ENCODE measurements around the gene SLC19A3. TPM values are rescaled to one million over a fixed set of nuclear protein-coding genes. Genes with fewer than 3 reads are reported as not detected.

SLC19A3 gene
- total RNA-seq, 1 experiment from 2014 or later = 2.3 TPM

- no peak overlapping the region for H4K5ac ChIP-seq (ENCODE audit: insufficient read length, low read depth, low read length)
- no peaks in the 10 kb centered on the region for H3K27me3 ChIP-seq (ENCODE audit: insufficient read depth, low read length)
- Mint-ChIP-seq H3K36me3 (ENCODE audit: insufficient read depth in 1 of 3, low read depth in 3 of 3) (no peaks in the 10 kb centered on the region), H3K9me3 (no peaks in the 10 kb centered on the region; a peak in 1 of 5 replicates), H3K4me3 (no peak overlapping the region), H3K4me1 (peaks cover 20 to 21% of the 10 kb centered on the region in 2 experiments), H3K27ac (no peak overlapping the region), H3K27me3 (ENCODE audit: low read depth) (no peaks in the 10 kb centered on the region; the same call in 1 of the 2 replicates)
- H3K4me2 ChIP-seq (ENCODE audit: insufficient read depth, insufficient read length, low read length) = no peak overlapping the region
- no peak overlapping the region for H2BK5ac ChIP-seq (ENCODE audit: insufficient read length, low read length)
- no peaks in the 10 kb centered on the region for H3K23me2 ChIP-seq (ENCODE audit: insufficient read length, low read depth, low read length, poor library complexity, severe bottlenecking)
- H3K23ac ChIP-seq (ENCODE audit: insufficient read length, low read depth, low read length) = no peak overlapping the region
- H2AK5ac ChIP-seq (ENCODE audit: insufficient read length, low read length) = no peak overlapping the region
- no peaks in the 10 kb centered on the region for H3K9me3 ChIP-seq (ENCODE audit: control insufficient read depth, low read depth, low read length)
- H4K20me1 ChIP-seq (ENCODE audit: control insufficient read depth, insufficient read depth, insufficient read length) = no peaks in the 10 kb centered on the region
- H3K56ac ChIP-seq (ENCODE audit: insufficient read length, low read depth, low read length) = no peak overlapping the region
- H4K91ac ChIP-seq (ENCODE audit: insufficient read length, low read depth, low read length) = no peak overlapping the region
- H2BK12ac ChIP-seq (ENCODE audit: insufficient read length, low read depth, low read length) = no peak overlapping the region
- no peak overlapping the region for H3K14ac ChIP-seq (ENCODE audit: insufficient read depth, low read length)
- no peak overlapping the region for H2BK20ac ChIP-seq (ENCODE audit: low read depth, low read length, poor library complexity, severe bottlenecking)
- H3T11ph ChIP-seq (ENCODE audit: low read length) = no peak overlapping the region
- no peak overlapping the region for H3K9ac ChIP-seq (ENCODE audit: extremely low read depth, insufficient read length, low read length)
- no CpG with 5 or more reads among the region's 6 CpGs for WGBS (ENCODE audit: extremely low coverage, insufficient read length, low lambda C conversion rate)
- H3K4me1 ChIP-seq (ENCODE audit: insufficient read depth, low read length) = peaks cover 7% of the 10 kb centered on the region; the same call in 1 of the 2 replicates
- no peak overlapping the region for H2BK120ac ChIP-seq (ENCODE audit: low read depth, low read length, poor library complexity, severe bottlenecking)
- DNase-seq = no peak
- no peaks in the 10 kb centered on the region for H3K79me1 ChIP-seq (ENCODE audit: insufficient read depth, low read depth, low read length, poor library complexity, severe bottlenecking)
- no peak for TF ChIP-seq CTCF (conservative IDR thresholded peaks at IDR 0.05)
- H3K4ac ChIP-seq (ENCODE audit: low read depth, low read length) = no peak overlapping the region
- no peak overlapping the region for H3K27ac ChIP-seq (ENCODE audit: insufficient read length, low read depth, low read length)
- no peak overlapping the region for H2AFZ ChIP-seq (ENCODE audit: low read length)
- no peak overlapping the region for H3K18ac ChIP-seq (ENCODE audit: insufficient read length, low read depth, low read length)
- H4K8ac ChIP-seq (replicated peaks; ENCODE audit: insufficient read length, low read depth, low read length) = no peak overlapping the region
- no peak overlapping the region for H2BK15ac ChIP-seq (ENCODE audit: low read depth, low read length)
- H3K79me2 ChIP-seq (ENCODE audit: insufficient read depth, low read length) = no peaks in the 10 kb centered on the region
These were observed 44.1 kb upstream of the SLC19A3 start for GRCh38 chr2:227761740-227762476.

Measured in H9 (cell line).